ENCODE data around the gene RAB10. TPM values are rescaled to one million over a fixed set of nuclear protein-coding genes. Genes with fewer than 3 reads are reported as not detected.

RAB10 gene
- polyA plus RNA-seq, 2 donors: 190 to 320 TPM

GRCh38 chr2:26178246-26178645 lies 144.4 kb downstream of the RAB10 start:
- Histone ChIP-seq H3K4me3 (ENCODE audit: low read depth in 1 of 2, low read length in 2 of 2) (no peak overlapping the region), H3K27me3 (ENCODE audit: control insufficient read depth in 1 of 2, insufficient read depth in 2 of 2, low read length in 2 of 2) (peaks cover 0 to 6% of the 10 kb centered on the region in 2 donors)
- 95 to 97% methylated on average over 3 of the region's 3 CpGs for WGBS, 2 donors

GRCh38 chr2:26178746-26179436 lies 145.0 kb downstream of the RAB10 start:
- H3K27ac ChIP-seq (ENCODE audit: low read depth in 2 of 2, low read length in 1 of 2): no peak overlapping the region
- no peaks in the 10 kb centered on the region for H3K9me3 ChIP-seq (ENCODE audit: control insufficient read depth in 2 of 2, insufficient read depth in 1 of 2, low read depth in 1 of 2, low read length in 1 of 2)
- H3K4me1 ChIP-seq (ENCODE audit: control insufficient read depth in 2 of 2, insufficient read depth in 2 of 2, low read length in 1 of 2): peaks cover under 1 to 7% of the 10 kb centered on the region in 2 donors
- peak overlapping the region; percentile 27 to 51 for H3K4me3 ChIP-seq (ENCODE audit: low read depth in 1 of 2, low read length in 2 of 2)
- no peaks in the 10 kb centered on the region for H3K36me3 ChIP-seq (ENCODE audit: control insufficient read depth in 2 of 2, insufficient read depth in 2 of 2, low read length in 1 of 2)
- H3K27me3 ChIP-seq (ENCODE audit: control insufficient read depth in 1 of 2, insufficient read depth in 2 of 2, low read length in 2 of 2): peaks cover 0 to under 1% of the 10 kb centered on the region in 2 donors
- 2 to 8% methylated on average over 36 to 48 of the region's 48 CpGs for WGBS, 2 donors

More at GRCh38 chr2:26178246-26178645, 144.4 kb downstream of the RAB10 start:
- peaks cover 4 to 7% of the 10 kb centered on the region in 2 donors for H3K4me1 ChIP-seq (ENCODE audit: control insufficient read depth in 2 of 2, insufficient read depth in 2 of 2, low read length in 1 of 2)
- H3K9me3 ChIP-seq (ENCODE audit: control insufficient read depth in 2 of 2, insufficient read depth in 1 of 2, low read depth in 1 of 2, low read length in 1 of 2): no peaks in the 10 kb centered on the region
- no peak overlapping the region for H3K27ac ChIP-seq (ENCODE audit: low read depth in 2 of 2, low read length in 1 of 2)
- H3K36me3 ChIP-seq (ENCODE audit: control insufficient read depth in 2 of 2, insufficient read depth in 2 of 2, low read length in 1 of 2): no peaks in the 10 kb centered on the region

GRCh38 chr2:26179446-26179913 lies 145.6 kb downstream of the RAB10 start:
- Histone ChIP-seq H3K36me3 (ENCODE audit: control insufficient read depth in 2 of 2, insufficient read depth in 2 of 2, low read length in 1 of 2) (no peaks in the 10 kb centered on the region), H3K27me3 (ENCODE audit: control insufficient read depth in 1 of 2, insufficient read depth in 2 of 2, low read length in 2 of 2) (no peaks in the 10 kb centered on the region)

GRCh38 chr2:26182441-26182840 lies 148.6 kb downstream of the RAB10 start:
- Histone ChIP-seq H3K27ac (ENCODE audit: low read depth in 2 of 2, low read length in 1 of 2) (no peak overlapping the region), H3K4me3 (ENCODE audit: low read depth in 1 of 2, low read length in 2 of 2) (no peak overlapping the region), H3K9me3 (ENCODE audit: control insufficient read depth in 2 of 2, insufficient read depth in 1 of 2, low read depth in 1 of 2, low read length in 1 of 2) (no peaks in the 10 kb centered on the region), H3K27me3 (ENCODE audit: control insufficient read depth in 1 of 2, insufficient read depth in 2 of 2, low read length in 2 of 2) (no peaks in the 10 kb centered on the region), H3K36me3 (ENCODE audit: control insufficient read depth in 2 of 2, insufficient read depth in 2 of 2, low read length in 1 of 2) (no peaks in the 10 kb centered on the region), H3K4me1 (ENCODE audit: control insufficient read depth in 2 of 2, insufficient read depth in 2 of 2, low read length in 1 of 2) (peaks cover 3 to 10% of the 10 kb centered on the region in 2 donors)
- whole genome bisulfite sequencing, 2 donors: 69 to 78% methylated on average over 5 of the region's 5 CpGs

More at GRCh38 chr2:26179446-26179913, 145.6 kb downstream of the RAB10 start:
- H3K27ac ChIP-seq (ENCODE audit: low read depth in 2 of 2, low read length in 1 of 2): no peak overlapping the region
- no peaks in the 10 kb centered on the region for H3K9me3 ChIP-seq (ENCODE audit: control insufficient read depth in 2 of 2, insufficient read depth in 1 of 2, low read depth in 1 of 2, low read length in 1 of 2)
- 47 to 48% methylated on average over 11 to 12 of the region's 12 CpGs for WGBS, 2 donors
- H3K4me3 ChIP-seq (ENCODE audit: low read depth in 1 of 2, low read length in 2 of 2): no peak overlapping the region
- H3K4me1 ChIP-seq (ENCODE audit: control insufficient read depth in 2 of 2, insufficient read depth in 2 of 2, low read length in 1 of 2): peaks cover 1 to 9% of the 10 kb centered on the region in 2 donors

- Histone ChIP-seq H3K27ac (ENCODE audit: low read depth in 2 of 2, low read length in 1 of 2) (no peak overlapping the region), H3K27me3 (ENCODE audit: control insufficient read depth in 1 of 2, insufficient read depth in 2 of 2, low read length in 2 of 2) (no peaks in the 10 kb centered on the region)
- 96 to 97% methylated on average over 11 of the region's 11 CpGs for WGBS, 2 donors
Measured at GRCh38 chr2:26182887-26183630, 149.2 kb downstream of the RAB10 start.

GRCh38 chr2:26184121-26184520 lies 150.2 kb downstream of the RAB10 start:
- no peaks in the 10 kb centered on the region for H3K36me3 ChIP-seq (ENCODE audit: control insufficient read depth in 2 of 2, insufficient read depth in 2 of 2, low read length in 1 of 2)
- 77 to 79% methylated on average over 31 to 34 of the region's 34 CpGs for WGBS, 2 donors
- no peaks in the 10 kb centered on the region for H3K27me3 ChIP-seq (ENCODE audit: control insufficient read depth in 1 of 2, insufficient read depth in 2 of 2, low read length in 2 of 2)
- peaks cover 3 to 9% of the 10 kb centered on the region in 2 donors for H3K4me1 ChIP-seq (ENCODE audit: control insufficient read depth in 2 of 2, insufficient read depth in 2 of 2, low read length in 1 of 2)
- H3K27ac ChIP-seq (ENCODE audit: low read depth in 2 of 2, low read length in 1 of 2): no peak overlapping the region
- H3K9me3 ChIP-seq (ENCODE audit: control insufficient read depth in 2 of 2, insufficient read depth in 1 of 2, low read depth in 1 of 2, low read length in 1 of 2): no peaks in the 10 kb centered on the region
- H3K4me3 ChIP-seq (ENCODE audit: low read depth in 1 of 2, low read length in 2 of 2): peak overlapping the region; percentile 46 to 48

More at GRCh38 chr2:26182887-26183630, 149.2 kb downstream of the RAB10 start:
- Histone ChIP-seq H3K9me3 (ENCODE audit: control insufficient read depth in 2 of 2, insufficient read depth in 1 of 2, low read depth in 1 of 2, low read length in 1 of 2) (no peaks in the 10 kb centered on the region), H3K4me3 (ENCODE audit: low read depth in 1 of 2, low read length in 2 of 2) (no peak overlapping the region), H3K36me3 (ENCODE audit: control insufficient read depth in 2 of 2, insufficient read depth in 2 of 2, low read length in 1 of 2) (no peaks in the 10 kb centered on the region), H3K4me1 (ENCODE audit: control insufficient read depth in 2 of 2, insufficient read depth in 2 of 2, low read length in 1 of 2) (peaks cover 3 to 10% of the 10 kb centered on the region in 2 donors)

GRCh38 chr2:26184555-26185303 lies 150.8 kb downstream of the RAB10 start:
- no peaks in the 10 kb centered on the region for H3K36me3 ChIP-seq (ENCODE audit: control insufficient read depth in 2 of 2, insufficient read depth in 2 of 2, low read length in 1 of 2)
- H3K9me3 ChIP-seq (ENCODE audit: control insufficient read depth in 2 of 2, insufficient read depth in 1 of 2, low read depth in 1 of 2, low read length in 1 of 2): no peaks in the 10 kb centered on the region
- peaks cover 3 to 5% of the 10 kb centered on the region in 2 donors for H3K4me1 ChIP-seq (ENCODE audit: control insufficient read depth in 2 of 2, insufficient read depth in 2 of 2, low read length in 1 of 2)
- H3K27ac ChIP-seq (ENCODE audit: low read depth in 2 of 2, low read length in 1 of 2): peak overlapping the region; percentile 51 to 55
- peak overlapping the region; percentile 46 to 48 for H3K4me3 ChIP-seq (ENCODE audit: low read depth in 1 of 2, low read length in 2 of 2)
- H3K27me3 ChIP-seq (ENCODE audit: control insufficient read depth in 1 of 2, insufficient read depth in 2 of 2, low read length in 2 of 2): no peaks in the 10 kb centered on the region
- WGBS, 2 donors: 8 to 9% methylated on average over 70 to 114 of the region's 114 CpGs

GRCh38 chr2:26185304-26185928 lies 151.5 kb downstream of the RAB10 start:
- WGBS, 2 donors: 49 to 54% methylated on average over 20 of the region's 20 CpGs
- Histone ChIP-seq H3K36me3 (ENCODE audit: control insufficient read depth in 2 of 2, insufficient read depth in 2 of 2, low read length in 1 of 2) (peaks cover 0 to 2% of the 10 kb centered on the region in 2 donors), H3K4me3 (ENCODE audit: low read depth in 1 of 2, low read length in 2 of 2) (peak overlapping the region; percentile 45 to 46), H3K9me3 (ENCODE audit: control insufficient read depth in 2 of 2, insufficient read depth in 1 of 2, low read depth in 1 of 2, low read length in 1 of 2) (no peaks in the 10 kb centered on the region), H3K27ac (ENCODE audit: low read depth in 2 of 2, low read length in 1 of 2) (peak overlapping the region; percentile 25 to 55), H3K4me1 (ENCODE audit: control insufficient read depth in 2 of 2, insufficient read depth in 2 of 2, low read length in 1 of 2) (peaks cover 3 to 5% of the 10 kb centered on the region in 2 donors), H3K27me3 (ENCODE audit: control insufficient read depth in 1 of 2, insufficient read depth in 2 of 2, low read length in 2 of 2) (no peaks in the 10 kb centered on the region)

Data from esophagus (tissue), 2 donors.